NCI-H748 (cell line): ENCODE results near the gene MTCP1.

ENCODE experiments used
- DNase-seq: peaks from one replicate; lab custom pipeline; 2025; ENCODE audit not compliant: unreplicated experiment; lab: John Stamatoyannopoulos, UW

Gene MTCP1

DNA sequence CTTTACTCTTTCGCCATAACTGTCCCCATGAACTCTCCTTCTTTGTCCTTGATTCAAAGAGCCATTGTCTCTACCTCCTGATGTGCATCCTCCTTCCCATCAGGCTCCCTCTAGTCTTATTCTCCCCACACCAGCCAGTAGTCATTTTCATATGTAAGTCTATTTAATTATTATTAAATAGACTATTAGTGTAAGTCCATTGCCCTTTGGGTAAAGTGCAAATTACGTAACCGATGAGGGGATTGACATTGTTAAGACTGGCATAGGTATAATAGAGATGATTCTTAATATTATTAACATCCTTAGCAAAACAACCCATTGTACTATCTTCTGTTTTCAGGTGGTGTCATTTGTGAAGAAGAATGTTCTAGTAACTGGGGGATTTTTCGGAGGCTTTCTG, 16.7 kb downstream of the MTCP1 start:
- DNase-seq, result no peak

DNA sequence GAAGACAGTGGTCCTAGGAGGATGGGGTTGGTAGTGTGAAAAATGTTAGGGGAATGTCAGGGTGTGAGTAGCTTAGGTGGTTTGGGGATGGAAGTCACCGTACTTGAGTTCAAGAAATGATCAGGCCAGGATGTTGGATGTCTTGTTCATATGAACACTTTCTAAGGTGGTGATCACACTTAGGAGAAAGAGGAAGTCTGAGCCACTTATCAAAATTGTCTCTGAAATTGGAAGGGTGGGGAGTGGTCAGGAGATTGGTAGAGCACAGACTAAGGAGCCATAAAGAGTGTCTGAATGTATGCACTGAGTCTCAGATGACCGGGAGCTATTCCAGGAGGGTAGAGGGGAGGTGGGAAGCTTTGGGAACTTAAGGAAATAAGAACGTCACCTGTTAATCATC, 17.3 kb downstream of the MTCP1 start:
- no peak for DNase-seq

DNA sequence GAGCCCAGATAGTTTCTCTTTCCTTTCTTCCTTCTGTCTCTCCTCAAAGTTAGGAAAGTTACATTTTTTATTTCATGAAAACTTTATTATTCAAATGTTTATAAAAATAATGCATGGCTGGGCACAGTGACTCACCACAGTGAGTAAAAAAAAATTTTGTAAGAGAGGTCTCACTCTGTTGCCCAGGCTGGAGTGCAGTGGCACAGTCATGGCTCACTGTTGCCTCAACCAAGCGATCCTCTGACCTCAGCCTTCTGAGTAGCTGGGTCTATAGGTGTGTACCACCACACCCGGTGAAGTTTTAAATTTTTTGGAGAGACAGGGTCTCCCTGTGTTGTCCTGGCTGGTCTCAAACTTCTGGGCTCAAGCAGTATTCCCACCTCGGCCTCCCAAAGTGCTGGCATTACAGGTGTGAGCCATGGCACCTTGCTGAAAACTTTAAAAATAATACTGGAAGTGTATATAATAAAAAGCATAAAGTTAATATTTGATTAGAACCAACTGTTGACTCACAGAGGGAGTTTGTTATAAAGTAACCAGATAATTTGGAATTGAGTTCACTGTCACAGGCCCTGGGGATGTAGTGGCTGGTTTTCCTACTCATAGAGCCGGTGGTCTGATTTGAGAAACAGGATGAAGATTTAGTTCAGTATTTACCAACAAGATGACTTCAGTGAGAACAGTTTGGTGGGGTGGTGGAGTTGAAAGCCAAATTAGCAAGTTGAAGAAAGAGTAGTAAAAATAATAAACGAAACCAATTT, 18.0 kb downstream of the MTCP1 start:
- DNase-seq, result no peak

DNA sequence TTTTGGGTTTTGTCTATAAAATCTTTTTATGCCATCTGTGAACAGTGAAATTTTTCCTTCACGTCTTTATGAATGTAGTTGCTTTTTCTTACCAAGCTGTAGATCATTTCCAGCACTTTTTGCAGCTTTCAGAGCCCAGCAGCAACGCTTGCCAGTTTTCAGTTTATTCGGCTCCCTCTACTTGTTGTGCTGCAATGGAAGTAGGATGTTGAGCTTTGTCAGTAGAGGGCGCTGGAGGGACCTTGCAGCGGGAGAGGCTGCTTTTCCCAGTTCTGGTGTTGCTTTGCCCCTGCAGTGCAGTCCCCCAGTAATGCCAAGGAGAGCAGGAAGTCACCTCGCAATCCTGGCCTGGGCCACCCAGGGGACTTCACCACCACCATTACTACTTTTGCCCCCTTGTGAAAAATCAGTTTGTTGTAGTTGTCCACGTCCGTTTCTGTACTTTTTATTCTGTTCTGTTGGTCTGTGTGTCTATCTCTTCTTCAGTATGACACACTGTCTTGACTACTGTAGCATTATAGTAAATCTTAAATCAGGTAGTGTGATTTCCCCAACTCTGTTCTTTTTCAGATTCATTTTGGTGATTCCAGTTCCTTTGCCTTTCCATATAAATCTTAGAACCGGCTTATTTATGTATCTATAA, 21.8 kb downstream of the MTCP1 start:
- peak; percentile 55 for DNase-seq

DNA sequence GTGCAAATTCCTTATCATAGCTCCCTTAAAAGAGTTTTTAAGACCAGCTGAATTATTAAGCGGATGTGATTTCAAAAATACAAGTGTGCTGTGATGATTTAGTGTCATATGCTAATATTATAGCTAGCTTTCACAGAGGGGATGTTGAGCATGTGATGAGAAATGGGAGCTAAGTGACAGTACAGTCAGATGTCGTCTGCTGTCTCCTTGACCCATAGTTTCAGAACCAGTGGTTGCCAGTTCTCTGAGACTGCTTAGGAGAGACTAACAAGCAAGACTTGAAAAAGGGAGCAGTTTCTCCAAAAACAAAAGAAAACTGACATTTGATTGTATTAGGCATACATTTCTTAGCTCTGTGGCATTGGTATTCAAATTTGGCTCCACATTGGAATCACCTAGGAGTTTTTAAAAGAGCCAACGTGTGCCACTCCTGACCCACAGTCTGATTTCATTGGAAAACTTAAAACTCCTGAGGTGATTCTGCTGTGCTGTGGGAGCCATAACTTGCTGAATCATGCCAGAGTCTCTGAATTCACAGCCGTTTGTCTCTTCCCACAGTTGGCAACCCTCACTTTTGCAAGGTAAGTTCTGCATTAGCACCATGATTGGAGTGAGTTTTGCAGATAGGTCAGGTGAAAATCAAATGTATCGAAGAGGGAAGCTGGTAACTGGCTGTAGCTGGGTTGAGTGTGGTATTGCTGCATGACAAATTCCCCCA, 24.0 kb downstream of the MTCP1 start:
- DNase-seq, result no peak

DNA sequence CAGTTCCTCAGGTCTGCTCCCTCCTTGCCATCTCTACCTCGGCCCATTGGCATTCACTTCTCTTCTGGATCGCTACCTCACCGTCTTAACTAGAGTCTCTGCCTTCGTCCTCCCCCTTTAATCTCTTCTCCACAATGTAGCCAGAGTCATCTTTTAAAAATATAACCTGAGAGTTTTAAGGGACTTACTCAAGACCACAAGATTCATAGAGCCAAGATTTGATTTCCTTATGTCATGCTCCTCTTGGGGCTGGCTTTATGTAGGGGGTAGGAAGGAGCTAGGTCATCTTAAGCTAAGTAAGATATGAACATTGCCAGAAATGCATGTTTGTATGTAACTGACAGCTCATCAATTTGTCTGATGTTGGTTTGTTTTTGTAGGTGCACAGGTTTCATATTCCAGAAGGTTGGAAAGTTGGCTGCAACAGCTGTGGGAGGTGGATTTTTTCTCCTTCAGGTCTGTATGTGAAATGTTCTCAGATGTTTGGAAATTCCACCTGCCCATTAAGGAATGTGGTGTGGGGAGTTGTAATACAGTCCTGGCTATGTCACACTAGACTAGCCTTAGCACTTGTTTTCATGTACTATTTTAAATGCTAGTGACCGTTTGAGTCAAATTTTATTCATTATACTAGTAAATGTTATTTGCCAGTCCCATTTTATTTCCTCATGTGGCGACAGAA, 24.7 kb downstream of the MTCP1 start:
- no peak for DNase-seq

DNA sequence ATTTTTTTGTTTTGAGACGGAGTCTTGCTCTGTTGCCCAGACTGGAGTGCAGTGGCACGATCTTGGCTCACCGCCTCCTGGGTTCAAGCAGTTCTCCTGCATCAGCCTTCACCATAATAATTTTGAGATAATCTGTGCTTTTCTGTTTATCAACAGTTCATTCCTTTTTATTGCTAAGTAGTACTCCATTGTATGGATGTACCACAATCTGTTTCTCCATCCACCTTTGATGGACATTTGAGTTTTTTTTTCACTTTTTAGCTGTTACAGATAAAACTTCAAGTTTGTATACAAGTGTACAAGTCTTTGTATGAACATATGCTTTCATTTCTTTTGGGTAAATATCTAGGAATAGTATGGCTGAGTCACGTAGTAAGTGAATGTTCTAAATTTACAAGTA, 35.2 kb downstream of the MTCP1 start:
- no peak for DNase-seq

DNA sequence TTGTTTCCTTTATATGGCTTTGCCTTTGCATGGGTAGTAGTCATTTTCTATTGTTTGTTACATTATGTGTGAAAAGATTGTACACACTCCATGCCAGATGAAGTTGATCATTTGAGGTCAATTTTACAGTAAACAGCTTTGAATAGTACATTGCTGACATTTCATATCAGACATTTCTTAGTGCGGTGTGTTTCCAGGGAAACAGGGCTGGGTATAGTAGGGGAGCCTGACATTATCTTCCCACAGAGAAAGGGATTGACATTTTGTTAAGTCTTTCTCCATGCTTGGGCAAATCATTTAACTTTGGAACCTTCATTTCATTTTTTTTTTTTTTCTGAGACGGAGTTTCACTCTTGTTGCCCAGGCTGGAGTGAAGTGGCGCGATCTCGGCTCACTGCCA, 39.3 kb downstream of the MTCP1 start:
- no peak for DNase-seq

DNA sequence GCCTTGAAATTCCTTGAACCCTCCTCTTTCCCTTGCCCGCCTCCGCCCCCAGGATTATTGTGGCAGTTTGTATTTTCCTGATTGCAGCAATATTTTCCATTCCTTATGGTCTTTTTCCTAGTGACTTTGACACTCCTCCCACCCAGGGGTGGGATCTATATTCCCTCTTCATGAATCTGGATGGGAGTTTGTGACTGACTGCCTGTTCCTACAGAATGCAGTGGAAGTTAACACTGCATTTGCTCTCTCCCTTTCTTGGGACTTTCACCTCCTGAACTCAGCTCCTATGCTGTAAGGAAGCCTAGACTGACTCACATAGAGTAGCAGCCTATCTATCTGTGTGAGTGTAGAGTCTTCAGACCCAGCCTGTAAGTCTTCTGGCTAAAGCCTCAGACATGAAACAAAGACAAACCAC, 42.1 kb downstream of the MTCP1 start:
- DNase-seq, result no peak

DNA sequence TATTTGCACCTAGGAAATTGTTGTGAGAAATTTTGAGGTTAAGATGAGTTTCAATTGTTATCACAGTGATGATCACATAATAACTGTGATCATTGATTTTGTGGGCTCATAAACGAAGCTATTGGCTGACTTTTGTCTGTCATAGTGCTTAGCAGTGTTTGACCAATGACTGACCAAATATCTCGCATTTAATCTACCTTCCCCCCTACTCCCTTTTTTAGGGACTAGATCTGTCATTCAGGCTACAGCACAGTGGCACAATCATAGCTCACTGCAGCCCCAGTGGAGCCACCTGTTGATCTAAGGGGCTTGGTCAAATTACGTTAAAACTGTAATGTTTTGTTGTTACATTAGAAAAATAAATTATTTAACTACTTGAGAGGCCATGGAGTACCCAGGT, 42.8 kb downstream of the MTCP1 start:
- peak; percentile 55 for DNase-seq

DNA sequence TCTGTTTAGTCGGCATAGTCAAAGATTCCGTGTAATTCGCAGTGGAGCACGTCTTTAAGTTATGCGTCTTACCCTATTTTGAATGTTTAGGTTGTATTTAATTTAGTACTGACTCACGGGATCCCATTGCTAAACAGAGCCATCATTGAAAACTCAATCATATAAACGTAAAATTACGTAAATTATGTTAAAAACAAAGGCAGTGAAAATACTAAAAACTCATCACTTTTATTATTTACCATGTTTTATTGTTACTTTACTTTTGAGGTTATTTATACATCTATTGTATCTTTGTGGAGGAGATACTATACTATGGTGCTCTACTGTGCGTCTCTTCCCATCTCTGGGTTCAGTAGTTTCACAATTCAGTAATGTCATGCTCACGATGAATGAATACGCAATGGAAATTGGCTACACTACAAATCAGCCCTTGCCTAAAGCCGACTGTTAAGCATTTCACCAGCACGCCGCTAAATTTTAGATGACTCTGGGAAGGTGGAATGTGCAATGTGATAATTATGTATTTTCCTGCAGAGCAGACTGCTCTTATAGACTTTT, 43.3 kb downstream of the MTCP1 start:
- peak; percentile 65 for DNase-seq

DNA sequence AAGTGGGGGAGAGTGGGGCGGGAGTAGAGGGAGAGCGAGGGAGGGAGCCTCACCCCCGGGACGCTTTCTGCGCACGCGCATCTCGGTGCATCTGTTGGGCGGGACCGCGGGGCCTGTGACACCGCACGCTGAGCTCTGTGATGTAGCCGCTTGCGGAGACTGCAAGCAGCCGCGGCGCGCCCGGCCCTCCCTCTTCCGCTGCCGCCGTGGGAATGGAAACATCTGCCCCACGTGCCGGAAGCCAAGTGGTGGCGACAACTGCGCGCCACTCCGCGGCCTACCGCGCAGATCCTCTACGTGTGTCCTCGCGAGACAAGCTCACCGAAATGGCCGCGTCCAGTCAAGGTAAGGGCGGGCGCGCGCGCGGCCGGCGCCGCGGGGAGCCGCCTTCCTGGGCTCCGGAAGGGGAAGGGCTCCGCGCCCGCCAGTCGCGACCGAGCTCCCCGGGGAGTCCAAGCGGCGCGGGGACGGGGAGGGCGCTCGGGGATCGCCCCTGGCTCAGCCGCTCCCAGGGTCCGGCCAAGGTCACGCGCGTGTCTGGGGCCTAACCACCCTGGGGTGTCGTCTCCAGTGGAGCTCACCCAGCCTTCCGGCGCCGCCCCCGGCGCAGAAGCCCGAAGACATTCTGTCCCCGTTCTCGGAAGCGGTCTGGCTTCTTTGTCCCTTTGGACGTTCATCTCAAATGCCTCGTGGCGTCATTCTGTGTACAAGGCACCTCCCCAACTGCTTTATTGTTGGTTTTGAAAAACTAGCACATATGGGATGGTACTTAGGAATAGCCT, 44.0 kb downstream of the MTCP1 start, which contains the start of gene FUNDC2:
TSS of gene FUNDC2 (plus strand) at position 118 of the 782 bp plus-strand sequence. CDS start at position 213, 95 bp downstream.
- peak; percentile 97 for DNase-seq

DNA sequence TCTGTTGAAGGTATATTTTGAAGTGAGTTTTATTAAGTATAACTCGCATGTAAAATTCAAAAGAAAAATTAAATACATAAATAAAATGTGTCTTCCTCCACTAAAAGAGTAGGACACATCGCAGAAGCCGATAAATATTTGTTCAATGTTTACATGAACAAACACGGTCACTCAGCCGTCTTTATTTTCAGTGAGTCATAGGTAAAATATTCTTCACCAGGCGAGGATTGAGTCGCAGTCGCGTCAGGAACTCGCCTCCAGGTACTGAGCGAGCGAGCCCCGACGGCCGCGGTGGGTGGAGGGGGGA, 44.6 kb downstream of the MTCP1 start:
- DNase-seq, result no peak

DNA sequence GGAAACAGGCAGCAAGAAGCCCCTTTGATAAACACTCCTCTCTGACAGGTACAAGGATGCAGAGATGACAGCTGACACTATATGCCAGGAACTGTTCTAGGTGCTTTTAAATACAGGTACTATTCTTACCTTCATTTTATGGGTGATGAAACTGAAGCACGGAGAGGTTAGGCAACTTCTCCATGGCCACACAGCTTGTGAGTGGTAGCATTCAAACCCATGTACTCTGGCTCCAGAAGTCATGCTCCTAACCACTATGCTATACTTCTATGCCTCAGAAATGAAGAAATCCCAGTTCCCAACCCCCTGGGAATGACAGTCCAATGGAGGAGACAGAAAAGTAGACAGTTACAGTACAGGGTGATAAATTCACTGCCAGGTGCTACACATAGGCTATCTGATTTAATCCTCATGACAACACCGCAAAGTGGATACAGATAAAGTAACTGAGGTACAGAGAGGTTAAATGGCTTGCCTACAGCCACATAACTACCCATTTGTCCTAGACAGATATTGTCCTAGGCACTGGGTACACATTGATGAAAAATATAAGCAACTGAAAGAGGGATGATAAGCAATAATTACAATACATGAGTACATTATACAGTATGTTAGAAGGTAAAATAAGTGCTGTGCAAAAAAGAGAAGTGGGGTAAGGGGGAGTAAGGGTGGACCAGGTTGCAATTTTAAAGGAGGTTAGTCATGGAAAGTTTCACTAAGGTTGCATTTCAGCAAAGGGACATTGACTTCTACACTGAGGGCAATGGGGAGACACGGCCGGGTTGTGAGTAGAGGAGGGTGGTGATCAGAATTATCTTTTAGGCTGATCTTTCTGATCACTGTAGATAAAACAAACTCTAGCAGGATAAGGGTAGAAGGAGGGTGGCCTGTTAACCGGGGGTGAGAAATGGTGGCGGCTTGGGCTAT, 46.8 kb downstream of the MTCP1 start:
- DNase-seq, result no peak

DNA sequence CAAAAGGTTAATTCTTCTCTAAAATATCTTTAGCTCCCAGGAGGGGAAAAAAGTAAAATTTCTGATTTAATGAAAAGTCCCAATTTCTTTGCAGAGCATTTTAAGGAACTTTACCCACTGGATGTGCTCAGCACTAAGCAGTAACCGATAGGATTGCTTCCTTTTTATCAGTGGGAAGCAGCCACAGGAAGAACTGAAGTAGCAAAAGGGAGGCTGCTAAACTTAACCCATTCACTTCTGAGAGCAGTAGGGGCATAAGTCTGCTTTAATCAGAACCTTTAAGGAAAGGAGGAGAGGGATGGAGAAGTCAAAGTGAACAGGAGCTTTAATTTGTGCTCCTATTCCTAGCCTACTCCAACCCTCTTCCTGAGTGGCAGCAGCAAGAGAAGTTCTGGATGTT, 48.4 kb downstream of the MTCP1 start, which contains the start of gene F8:
TSS of gene F8 (minus strand) at position 139 of the 400 bp plus-strand sequence. CDS start 171 bp downstream, outside the sequence.
- DNase-seq, result no peak

DNA sequence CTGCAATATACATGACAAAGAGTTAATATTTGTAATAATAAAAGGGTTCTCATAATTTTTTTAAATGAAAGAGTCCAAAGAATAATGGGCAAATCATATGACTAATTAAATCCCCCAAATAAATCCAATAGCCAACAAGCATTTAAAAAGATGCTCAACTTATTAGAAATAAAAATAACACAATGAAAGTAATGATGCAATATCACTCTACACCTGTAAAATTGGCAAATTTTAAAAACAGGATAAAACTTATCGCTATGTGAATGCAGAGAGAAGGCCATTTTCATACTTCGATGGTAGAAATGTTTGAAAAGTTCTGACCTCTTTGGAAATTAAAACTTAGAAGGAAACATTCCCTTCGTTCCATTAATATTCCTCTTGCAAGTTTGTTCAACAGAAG, 50.3 kb downstream of the MTCP1 start:
- DNase-seq, result no peak
